Activated CD8-positive, alpha-beta memory T cell treated with anti-CD3 and anti-CD28 coated beads for 24 hours (primary cell): ENCODE measurements around the gene GATAD2B.
A peak's percentile ranks its signal among the peaks of the same experiment; 100 is the strongest.
"Not testable (repeated sequence)": the region's sequence is repeated elsewhere in the genome, so short reads cannot be mapped to it uniquely, and the experiment has no call there.

Source experiments
- DNase-seq: peaks from one replicate; pipeline ENCODE4 v3.0.0-alpha.2; 2020

GATAD2B gene

GRCh38 chr1:153929426-153929825 lies 6.7 kb upstream of the GATAD2B start:
- DNase-seq, result no peak

GRCh38 chr1:153928791-153929341 lies 6.1 kb upstream of the GATAD2B start:
- DNase-seq, result no peak

- DNase-seq, result no peak
These were observed 5.5 kb upstream of the GATAD2B start for GRCh38 chr1:153928245-153928644.

GRCh38 chr1:153926405-153926804 lies 3.6 kb upstream of the GATAD2B start:
- DNase-seq, result no peak

- no peak for DNase-seq
These were observed 448 bp downstream of the GATAD2B start for GRCh38 chr1:153922076-153922971.

- no peak for DNase-seq
These were observed 1.0 kb downstream of the GATAD2B start for GRCh38 chr1:153921803-153922075.

GRCh38 chr1:153921080-153921802 lies 1.5 kb downstream of the GATAD2B start:
- DNase-seq, result peak; percentile 66

GRCh38 chr1:153919876-153920852 lies 2.6 kb downstream of the GATAD2B start:
- no peak for DNase-seq

GRCh38 chr1:153916297-153916696 lies 6.5 kb downstream of the GATAD2B start:
- no peak for DNase-seq

- no peak for DNase-seq
These were observed 10.4 kb downstream of the GATAD2B start for GRCh38 chr1:153912349-153912748.

GRCh38 chr1:153910560-153910959 lies 12.2 kb downstream of the GATAD2B start:
- not testable (repeated sequence) for DNase-seq

GRCh38 chr1:153908071-153908470 lies 14.7 kb downstream of the GATAD2B start:
- no peak for DNase-seq

GRCh38 chr1:153907134-153907533 lies 15.6 kb downstream of the GATAD2B start:
- no peak for DNase-seq

- DNase-seq, result no peak
These were observed 16.4 kb downstream of the GATAD2B start for GRCh38 chr1:153906396-153906795.

- DNase-seq, result peak; percentile 43
These were observed 16.9 kb downstream of the GATAD2B start for GRCh38 chr1:153905908-153906307.

- DNase-seq, result peak; percentile 33
These were observed 18.8 kb downstream of the GATAD2B start for GRCh38 chr1:153903841-153904455.

GRCh38 chr1:153899509-153899908 lies 23.3 kb downstream of the GATAD2B start:
- no peak for DNase-seq

- peak; percentile 26 for DNase-seq
These were observed 26.9 kb downstream of the GATAD2B start for GRCh38 chr1:153895866-153896265.

GRCh38 chr1:153891042-153891441 lies 31.7 kb downstream of the GATAD2B start:
- peak; percentile 37 for DNase-seq

- DNase-seq, result no peak
These were observed 34.2 kb downstream of the GATAD2B start for GRCh38 chr1:153888533-153888932.

- no peak for DNase-seq
These were observed 36.6 kb downstream of the GATAD2B start for GRCh38 chr1:153886127-153886526.

GRCh38 chr1:153883223-153883622 lies 39.5 kb downstream of the GATAD2B start:
- no peak for DNase-seq
